CD4-positive, alpha-beta T cell (primary cell): ENCODE data around the gene NCF4. TPM values are rescaled to one million over a fixed set of nuclear protein-coding genes. Genes with fewer than 3 reads are reported as not detected.
A peak's percentile ranks its signal among the peaks of the same experiment; 100 is the strongest.

ENCODE experiments used
- ATAC-seq: fragments of 200-7000 bp; cut with Tn5 transposase; one replicate; pipeline ENCODE4 v1.10.0; 2022; ENCODE audit warnings: mild to moderate bottlenecking; ENCODE audit not compliant: poor library complexity
- CTCF ChIA-PET: fragments of 350-600 bp; sonication (Branson Sonifier 250); formaldehyde crosslinking; loops from one replicate; lab custom pipeline; 2021; ENCODE audit warnings: antibody characterized with exemption, inconsistent platforms; lab: Charles Lee
- POLR2A ChIA-PET: fragments of 350-600 bp; sonication (Branson Sonifier 250); formaldehyde crosslinking; loops from one replicate; lab custom pipeline; 2021; ENCODE audit warnings: antibody characterized with exemption, inconsistent platforms; lab: Charles Lee
- DNase-seq, 14 experiments: peaks; one replicate each; pipeline ENCODE4 v3.0.0-alpha.2; 2013 to 2020; ENCODE audit warnings: mixed read lengths in 2 of 14
- H3K27ac ChIP-seq, 2 donors: one replicate each; pipeline versions ENCODE4 v1.5.1 to v1.7.0; 2013; ENCODE audit warnings: low read length in 2 of 2, low read depth in 1 of 2, mild to moderate bottlenecking in 1 of 2
- H3K27me3 ChIP-seq, 2 experiments: 1 replicate in 1 of 2; 2 replicates in 1 of 2; pipeline versions ENCODE4 v1.6.1 to v1.7.0; 2013; ENCODE audit warnings: low read length in 2 of 2, control low read depth in 1 of 2, mild to moderate bottlenecking in 1 of 2, moderate library complexity in 1 of 2; ENCODE audit not compliant: insufficient read depth in 2 of 2, control insufficient read depth in 1 of 2
- H3K36me3 ChIP-seq: one replicate; pipeline ENCODE4 v1.6.1; 2013; ENCODE audit warnings: low read length, control low read depth; ENCODE audit not compliant: insufficient read depth
- H3K4me1 ChIP-seq: one replicate; pipeline ENCODE4 v1.6.1; 2013; ENCODE audit warnings: low read length, control low read depth; ENCODE audit not compliant: insufficient read depth
- H3K4me3 ChIP-seq: one replicate; pipeline ENCODE4 v1.5.1; 2013; ENCODE audit warnings: mild to moderate bottlenecking, low read length, moderate library complexity
- H3K9me3 ChIP-seq, 2 experiments: 1 replicate in 1 of 2; 2 replicates in 1 of 2; pipeline versions ENCODE4 v1.6.1 to v1.7.0; 2013; ENCODE audit warnings: low read length in 2 of 2, mild to moderate bottlenecking in 2 of 2, control low read depth in 1 of 2, moderate library complexity in 1 of 2; ENCODE audit not compliant: control insufficient read depth in 1 of 2, insufficient read depth in 1 of 2
- H3K27ac Mint-ChIP-seq: one replicate; pipeline ENCODE4 v1.8.0; 2020; ENCODE audit warnings: mixed read lengths
- H3K27me3 Mint-ChIP-seq: one replicate; pipeline ENCODE4 v1.8.0; 2021; ENCODE audit warnings: mixed read lengths
- H3K36me3 Mint-ChIP-seq: one replicate; pipeline ENCODE4 v1.8.0; 2021; ENCODE audit warnings: low read depth, mixed read lengths
- H3K4me1 Mint-ChIP-seq: one replicate; pipeline ENCODE4 v1.8.0; 2021; ENCODE audit warnings: low read depth, mixed read lengths
- H3K4me3 Mint-ChIP-seq: one replicate; pipeline ENCODE4 v1.8.0; 2020; ENCODE audit warnings: mild to moderate bottlenecking, mixed read lengths
- H3K9me3 Mint-ChIP-seq: one replicate; pipeline ENCODE4 v1.8.0; 2020; ENCODE audit warnings: mixed read lengths
- intact Hi-C, 2 experiments: fragments of 100-400 bp; cut with DNase I in 1 of 2; cut with micrococcal nuclease in 1 of 2; formaldehyde crosslinking; loops; one replicate each; pipeline versions ENCODE4 v1.15.1 to v1.9.0; 2023 to 2025; cut with DNase I, micrococcal nuclease
- total RNA-seq, 174 experiments: library from RNA in 2 of 174; stranded (reverse) in 2 of 174; gene quantifications; one replicate each; pipeline ENCODE4 v1.2.3 and lab custom pipeline; 2021 to 2026
- TF ChIP-seq, protein P1 (sequence below): fragments of 200-600 bp; IDR thresholded peaks from one replicate; pipeline ENCODE4 v1.8.0; 2022; ENCODE audit warnings: antibody characterized with exemption, mild to moderate bottlenecking

The NCF4 gene
- total RNA-seq, 2 experiments from 2014 or later = 7.7 to 8.0 TPM

DNA sequence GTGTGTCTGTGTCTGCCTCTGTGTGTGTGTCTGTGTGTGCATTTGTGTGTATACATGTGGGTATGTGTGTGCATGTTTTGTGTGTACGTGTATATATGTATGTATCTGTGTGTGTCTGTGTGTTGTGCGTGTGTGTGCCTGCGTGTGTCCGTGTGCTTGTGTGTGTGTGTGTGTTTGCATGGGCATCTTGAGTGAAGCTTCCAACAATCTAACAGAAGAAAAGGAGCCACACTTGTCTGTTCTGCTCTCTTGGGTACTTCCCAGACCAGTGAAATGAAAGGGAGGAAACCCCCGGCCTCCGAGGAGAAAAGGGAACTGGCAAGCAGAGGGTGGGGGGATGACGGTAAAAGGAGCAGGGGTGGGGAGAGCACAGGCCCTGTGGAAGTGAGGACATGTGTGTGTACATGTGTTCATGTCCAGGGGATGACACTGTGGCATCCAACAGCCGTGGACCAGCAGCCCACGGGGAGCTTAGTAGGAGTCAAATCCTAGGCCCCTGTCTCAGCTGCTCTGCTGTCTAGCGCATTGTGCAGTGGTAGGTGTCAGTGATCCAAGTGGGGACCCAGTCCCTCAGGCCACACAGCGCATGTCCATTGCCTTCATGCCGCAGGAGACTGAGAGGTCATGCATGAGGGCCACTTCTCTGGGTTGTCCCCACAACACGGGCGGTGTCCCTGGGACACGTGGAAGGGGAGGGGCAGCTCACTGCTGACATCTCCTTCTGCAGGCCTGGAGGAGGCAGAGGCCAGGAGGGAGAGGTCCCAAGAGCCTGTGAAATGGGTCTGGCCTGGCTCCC lies 60.7 kb downstream of the NCF4 start:
- TF ChIP-seq, protein P1, sequence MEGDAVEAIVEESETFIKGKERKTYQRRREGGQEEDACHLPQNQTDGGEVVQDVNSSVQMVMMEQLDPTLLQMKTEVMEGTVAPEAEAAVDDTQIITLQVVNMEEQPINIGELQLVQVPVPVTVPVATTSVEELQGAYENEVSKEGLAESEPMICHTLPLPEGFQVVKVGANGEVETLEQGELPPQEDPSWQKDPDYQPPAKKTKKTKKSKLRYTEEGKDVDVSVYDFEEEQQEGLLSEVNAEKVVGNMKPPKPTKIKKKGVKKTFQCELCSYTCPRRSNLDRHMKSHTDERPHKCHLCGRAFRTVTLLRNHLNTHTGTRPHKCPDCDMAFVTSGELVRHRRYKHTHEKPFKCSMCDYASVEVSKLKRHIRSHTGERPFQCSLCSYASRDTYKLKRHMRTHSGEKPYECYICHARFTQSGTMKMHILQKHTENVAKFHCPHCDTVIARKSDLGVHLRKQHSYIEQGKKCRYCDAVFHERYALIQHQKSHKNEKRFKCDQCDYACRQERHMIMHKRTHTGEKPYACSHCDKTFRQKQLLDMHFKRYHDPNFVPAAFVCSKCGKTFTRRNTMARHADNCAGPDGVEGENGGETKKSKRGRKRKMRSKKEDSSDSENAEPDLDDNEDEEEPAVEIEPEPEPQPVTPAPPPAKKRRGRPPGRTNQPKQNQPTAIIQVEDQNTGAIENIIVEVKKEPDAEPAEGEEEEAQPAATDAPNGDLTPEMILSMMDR = no peak
- ATAC-seq (no peak), DNase-seq (peak in 3 of 14 experiments; percentile 17 to 71 (median 64))
- peaks cover 0 to 9% of the 10 kb centered on the region in 2 experiments for H3K27me3 ChIP-seq
- H3K36me3 ChIP-seq = no peaks in the 10 kb centered on the region
- H3K4me1 ChIP-seq = no peaks in the 10 kb centered on the region
- no peaks in the 10 kb centered on the region for H3K9me3 Mint-ChIP-seq
- POLR2A ChIA-PET = no interaction called here
- no peak overlapping the region for H3K27ac Mint-ChIP-seq
- H3K27ac ChIP-seq = no peak overlapping the region
- no peak overlapping the region for H3K4me3 ChIP-seq
- H3K27me3 Mint-ChIP-seq = peaks cover 34% of the 10 kb centered on the region
- intact Hi-C loops = no loop called here
- no peaks in the 10 kb centered on the region for H3K9me3 ChIP-seq
- CTCF ChIA-PET = no interaction called here
- no peaks in the 10 kb centered on the region for H3K36me3 Mint-ChIP-seq
- no peaks in the 10 kb centered on the region for H3K4me1 Mint-ChIP-seq
- no peak overlapping the region for H3K4me3 Mint-ChIP-seq

DNA sequence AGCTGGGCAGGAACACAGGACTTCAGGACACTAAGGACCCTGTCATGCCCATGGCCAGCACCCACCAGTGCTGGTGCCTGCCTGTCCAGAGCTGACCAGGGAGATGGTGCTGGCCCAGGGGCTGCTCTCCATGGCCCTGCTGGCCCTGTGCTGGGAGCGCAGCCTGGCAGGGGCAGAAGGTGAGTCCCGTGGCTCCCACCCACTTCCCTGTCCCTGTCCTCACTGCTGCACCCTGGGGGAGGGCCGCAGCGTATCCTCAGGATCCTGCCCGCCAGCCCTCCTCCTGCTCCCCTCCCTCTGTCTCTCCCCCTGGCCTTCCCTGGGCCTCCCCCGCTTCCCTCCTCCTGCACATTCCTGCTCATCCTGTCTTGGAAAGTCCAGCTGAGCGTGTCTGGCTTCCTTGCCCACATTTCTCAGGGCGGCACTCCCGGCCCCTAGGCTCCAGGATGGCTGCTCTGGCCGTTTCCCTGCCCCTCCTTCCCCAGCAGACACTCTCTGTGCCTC lies 61.4 kb downstream of the NCF4 start:
- DNase-seq (no peak), ATAC-seq (no peak)
- Histone ChIP-seq H3K27me3 (peaks cover 0 to 10% of the 10 kb centered on the region in 2 experiments), H3K4me3 (no peak overlapping the region), H3K27ac (no peak overlapping the region), H3K9me3 (no peaks in the 10 kb centered on the region), H3K36me3 (no peaks in the 10 kb centered on the region), H3K4me1 (no peaks in the 10 kb centered on the region)
- intact Hi-C loops = no loop called here
- no peak overlapping the region for H3K4me3 Mint-ChIP-seq
- ChIA-PET POLR2A (no interaction called here), CTCF (no interaction called here)
- TF ChIP-seq, protein P1 = no peak
- H3K27ac Mint-ChIP-seq = no peak overlapping the region
- no peaks in the 10 kb centered on the region for H3K9me3 Mint-ChIP-seq
- H3K36me3 Mint-ChIP-seq = no peaks in the 10 kb centered on the region
- H3K27me3 Mint-ChIP-seq = peaks cover 31% of the 10 kb centered on the region
- no peaks in the 10 kb centered on the region for H3K4me1 Mint-ChIP-seq

DNA sequence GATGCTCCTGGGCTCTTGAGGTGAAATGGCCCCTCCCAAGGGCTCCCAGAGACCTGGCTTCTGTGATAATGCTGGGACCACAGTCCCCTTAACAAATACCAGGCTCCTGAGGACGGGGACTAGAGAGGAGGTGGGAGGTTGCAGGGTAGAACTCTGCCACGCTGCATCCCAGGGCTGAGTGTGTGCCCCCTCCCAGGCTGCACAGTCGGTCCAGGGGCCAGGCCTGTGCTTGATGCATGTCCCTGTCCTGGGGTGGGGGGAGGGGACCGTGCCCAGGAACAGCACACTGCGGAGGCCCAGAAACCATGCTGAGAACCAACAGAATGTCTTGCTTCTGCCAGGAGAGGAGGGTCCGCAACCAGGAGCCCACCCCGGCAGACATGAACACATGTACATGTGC lies 61.9 kb downstream of the NCF4 start:
- TF ChIP-seq, protein P1 = no peak
- H3K36me3 ChIP-seq = no peaks in the 10 kb centered on the region
- Mint-ChIP-seq H3K27me3 (peaks cover 29% of the 10 kb centered on the region), H3K9me3 (no peaks in the 10 kb centered on the region), H3K36me3 (no peaks in the 10 kb centered on the region), H3K4me3 (no peak overlapping the region), H3K27ac (no peak overlapping the region), H3K4me1 (no peaks in the 10 kb centered on the region)
- no peak overlapping the region for H3K4me3 ChIP-seq
- DNase-seq (no peak), ATAC-seq (no peak)
- H3K27ac ChIP-seq = no peak overlapping the region
- no peaks in the 10 kb centered on the region for H3K4me1 ChIP-seq
- POLR2A ChIA-PET = no interaction called here
- H3K27me3 ChIP-seq = peaks cover 0 to 10% of the 10 kb centered on the region in 2 experiments
- no peaks in the 10 kb centered on the region for H3K9me3 ChIP-seq
- intact Hi-C loops = no loop called here
- CTCF ChIA-PET = no interaction called here
